ENCODE measurements around the gene GRM7. TPM values are rescaled to one million over a fixed set of nuclear protein-coding genes. Genes with fewer than 3 reads are reported as not detected.
"Not testable (repeated sequence)": the region's sequence is repeated elsewhere in the genome, so short reads cannot be mapped to it uniquely, and the experiment has no call there.

The GRM7 gene
- total RNA-seq, 2 donors from 2014 or later: 0.96 to 1.5 TPM

DNA sequence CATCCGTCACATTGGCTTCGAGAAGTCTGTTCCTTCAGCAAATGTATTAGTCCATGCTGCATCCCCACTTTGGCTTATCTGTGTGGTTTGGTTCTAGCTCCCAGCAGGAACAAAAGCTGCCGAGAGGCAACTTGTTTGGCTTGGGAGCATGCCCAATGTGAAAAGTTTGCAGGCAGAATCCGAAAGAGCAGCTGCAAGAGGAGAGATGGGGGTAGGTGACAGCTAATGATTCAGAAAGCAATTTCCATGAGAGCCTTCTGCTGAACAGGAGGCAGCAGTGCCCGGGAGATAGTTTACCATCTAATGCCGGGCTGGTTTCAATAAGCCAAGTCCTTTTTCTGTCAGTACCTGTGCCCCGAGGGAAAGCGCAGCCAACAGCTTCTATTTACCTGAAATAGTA is 60.2 kb downstream of the GRM7 start:
- no peak overlapping the region for H3K4me3 ChIP-seq
- no peaks in the 10 kb centered on the region for H3K9me3 ChIP-seq
- peak; percentile 12 for DNase-seq (ENCODE audit: low spot score)
- no peak for TF ChIP-seq POLR2A (IDR thresholded peaks at IDR 0.05)
- no peak for TF ChIP-seq POLR2AphosphoS5 (IDR thresholded peaks at IDR 0.05)
- TF ChIP-seq, protein P1, sequence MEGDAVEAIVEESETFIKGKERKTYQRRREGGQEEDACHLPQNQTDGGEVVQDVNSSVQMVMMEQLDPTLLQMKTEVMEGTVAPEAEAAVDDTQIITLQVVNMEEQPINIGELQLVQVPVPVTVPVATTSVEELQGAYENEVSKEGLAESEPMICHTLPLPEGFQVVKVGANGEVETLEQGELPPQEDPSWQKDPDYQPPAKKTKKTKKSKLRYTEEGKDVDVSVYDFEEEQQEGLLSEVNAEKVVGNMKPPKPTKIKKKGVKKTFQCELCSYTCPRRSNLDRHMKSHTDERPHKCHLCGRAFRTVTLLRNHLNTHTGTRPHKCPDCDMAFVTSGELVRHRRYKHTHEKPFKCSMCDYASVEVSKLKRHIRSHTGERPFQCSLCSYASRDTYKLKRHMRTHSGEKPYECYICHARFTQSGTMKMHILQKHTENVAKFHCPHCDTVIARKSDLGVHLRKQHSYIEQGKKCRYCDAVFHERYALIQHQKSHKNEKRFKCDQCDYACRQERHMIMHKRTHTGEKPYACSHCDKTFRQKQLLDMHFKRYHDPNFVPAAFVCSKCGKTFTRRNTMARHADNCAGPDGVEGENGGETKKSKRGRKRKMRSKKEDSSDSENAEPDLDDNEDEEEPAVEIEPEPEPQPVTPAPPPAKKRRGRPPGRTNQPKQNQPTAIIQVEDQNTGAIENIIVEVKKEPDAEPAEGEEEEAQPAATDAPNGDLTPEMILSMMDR (IDR thresholded peaks at IDR 0.05): no peak
- 23% methylated on average over 8 of the region's 8 CpGs for WGBS
- H3K36me3 ChIP-seq: no peaks in the 10 kb centered on the region
- intact Hi-C loops (cut with DNase I): no loop called here
- H3K27me3 ChIP-seq (replicated peaks; ENCODE audit: insufficient read depth): no peaks in the 10 kb centered on the region
- H3K4me1 ChIP-seq (replicated peaks): no peaks in the 10 kb centered on the region
- no peak overlapping the region for H3K27ac ChIP-seq

DNA sequence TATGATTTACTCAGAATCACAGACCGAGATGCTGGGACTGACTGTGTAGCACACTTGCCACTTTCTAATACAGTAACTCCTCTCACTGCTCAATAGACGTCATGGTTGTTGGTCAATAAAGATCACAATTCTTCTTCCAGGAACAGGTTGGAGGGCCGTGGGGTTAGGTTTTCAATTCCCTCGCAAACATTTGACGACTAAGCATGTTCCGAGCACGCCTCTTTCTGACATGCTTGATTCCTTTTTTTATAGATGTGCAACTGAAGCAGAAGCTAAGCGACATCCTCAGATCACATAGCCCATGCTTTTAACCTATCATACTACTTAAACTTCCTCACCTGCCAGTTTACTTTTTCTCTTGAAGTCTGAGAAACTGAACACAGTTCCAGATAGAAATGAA is 61.0 kb downstream of the GRM7 start:
- WGBS: 68% methylated on average over 8 of the region's 8 CpGs
- Histone ChIP-seq H3K27ac (no peak overlapping the region), H3K4me1 (replicated peaks) (no peaks in the 10 kb centered on the region), H3K4me3 (no peak overlapping the region), H3K36me3 (no peaks in the 10 kb centered on the region), H3K27me3 (replicated peaks; ENCODE audit: insufficient read depth) (no peaks in the 10 kb centered on the region), H3K9me3 (no peaks in the 10 kb centered on the region)
- intact Hi-C loops (cut with DNase I): no loop called here
- TF ChIP-seq, protein P1 (IDR thresholded peaks at IDR 0.05): no peak
- no peak for TF ChIP-seq POLR2A (IDR thresholded peaks at IDR 0.05)
- TF ChIP-seq POLR2AphosphoS5 (IDR thresholded peaks at IDR 0.05): no peak
- DNase-seq (ENCODE audit: low spot score): no peak

DNA sequence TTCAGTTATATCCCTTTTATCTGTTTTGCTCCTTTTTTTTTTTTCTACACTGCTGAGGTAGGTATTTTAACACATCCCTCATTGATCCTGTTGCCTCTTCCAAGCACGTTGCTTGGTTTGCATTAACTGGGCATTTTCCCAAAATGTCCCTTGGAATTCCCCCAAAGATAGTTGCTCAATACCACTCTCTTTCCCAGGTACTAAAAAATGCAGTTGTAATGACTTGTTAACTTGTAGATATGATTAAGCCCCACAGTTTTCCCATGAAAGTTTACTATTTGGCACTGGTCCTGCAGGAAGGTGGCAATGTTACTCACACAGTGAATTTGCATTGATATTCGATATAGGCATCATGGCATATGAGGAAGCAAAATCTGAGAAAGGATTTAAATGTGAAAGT is 67.1 kb downstream of the GRM7 start:
- H3K27me3 ChIP-seq (replicated peaks; ENCODE audit: insufficient read depth): no peaks in the 10 kb centered on the region
- peak; percentile 10 for TF ChIP-seq POLR2AphosphoS5 (IDR thresholded peaks at IDR 0.05)
- TF ChIP-seq, protein P1 (IDR thresholded peaks at IDR 0.05): no peak
- no peak overlapping the region for H3K27ac ChIP-seq
- intact Hi-C loops (cut with DNase I): no loop called here
- H3K4me3 ChIP-seq: no peak overlapping the region
- no peaks in the 10 kb centered on the region for H3K4me1 ChIP-seq (replicated peaks)
- 43% methylated on average over 2 of the region's 2 CpGs for WGBS
- H3K36me3 ChIP-seq: no peaks in the 10 kb centered on the region
- peak; percentile 17 for DNase-seq (ENCODE audit: low spot score)
- H3K9me3 ChIP-seq: no peaks in the 10 kb centered on the region

DNA sequence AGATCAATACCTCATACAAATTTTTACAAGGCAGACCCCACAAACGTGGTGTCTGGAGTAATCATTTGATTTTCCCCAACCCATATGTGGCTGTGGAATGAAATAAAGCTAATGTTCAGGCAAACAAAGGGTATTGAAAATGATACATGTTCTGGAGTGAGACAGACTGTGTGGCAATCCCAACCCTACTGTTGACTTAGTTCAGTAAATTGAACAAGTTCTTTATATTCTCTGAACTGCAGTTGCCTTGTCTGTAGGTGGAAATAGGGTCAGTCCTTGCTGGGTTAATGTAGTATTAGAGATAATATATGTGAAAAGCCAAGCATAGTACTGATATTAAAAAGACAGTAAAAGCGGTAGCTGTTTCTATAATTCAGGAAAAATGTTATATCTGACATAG is 69.0 kb downstream of the GRM7 start:
- Histone ChIP-seq H3K27me3 (replicated peaks; ENCODE audit: insufficient read depth) (no peaks in the 10 kb centered on the region), H3K9me3 (no peaks in the 10 kb centered on the region), H3K4me3 (no peak overlapping the region), H3K4me1 (replicated peaks) (no peaks in the 10 kb centered on the region), H3K27ac (no peak overlapping the region), H3K36me3 (no peaks in the 10 kb centered on the region)
- DNase-seq (ENCODE audit: low spot score): no peak
- TF ChIP-seq POLR2A (IDR thresholded peaks at IDR 0.05) (no peak), POLR2AphosphoS5 (IDR thresholded peaks at IDR 0.05) (no peak)
- TF ChIP-seq, protein P1 (IDR thresholded peaks at IDR 0.05): no peak
- WGBS: 71% methylated on average over 2 of the region's 2 CpGs
- intact Hi-C loops (cut with DNase I): no loop called here

DNA sequence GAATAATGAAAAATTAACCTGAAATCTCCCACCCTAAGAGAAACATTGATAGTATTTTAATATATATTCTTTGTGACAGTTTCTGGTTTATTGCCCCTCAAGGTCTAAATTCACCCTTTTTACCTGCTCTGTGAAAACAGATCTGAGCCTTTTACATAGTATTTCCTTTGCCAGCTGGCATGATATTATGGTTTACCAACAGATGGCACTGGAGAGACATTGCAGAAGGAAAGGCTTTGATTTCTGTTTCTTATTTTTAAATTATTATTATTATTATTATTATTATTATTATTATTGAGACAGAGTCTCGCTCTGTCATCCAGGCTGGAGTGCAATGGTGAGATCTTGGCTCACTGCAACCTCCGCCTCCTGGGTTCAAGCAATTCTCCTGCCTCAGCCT is 74.5 kb downstream of the GRM7 start:
- H3K4me3 ChIP-seq; H3K27ac ChIP-seq; DNase-seq (ENCODE audit: low spot score); H3K27me3 ChIP-seq (replicated peaks; ENCODE audit: insufficient read depth); H3K9me3 ChIP-seq; H3K4me1 ChIP-seq (replicated peaks); H3K36me3 ChIP-seq; intact Hi-C loops (cut with DNase I): not testable (repeated sequence)
- 93% methylated on average over 2 of the region's 2 CpGs for WGBS
